ENCODE measurements around the gene HOXA13.

The HOXA13 gene

GRCh38 chr7:27148756-27149641 is 50.9 kb downstream of the HOXA13 start:
- no peak overlapping the region for H3K4me3 Mint-ChIP-seq
- no peak overlapping the region for H3K27ac Mint-ChIP-seq
- ATAC-seq, result no peak

GRCh38 chr7:27148031-27148755 is 51.7 kb downstream of the HOXA13 start:
- Mint-ChIP-seq H3K9me3 (no peaks in the 10 kb centered on the region), H3K36me3 (no peaks in the 10 kb centered on the region), H3K4me1 (peaks cover 34% of the 10 kb centered on the region), H3K4me3 (peak overlapping the region; percentile 60), H3K27me3 (peaks cover 86% of the 10 kb centered on the region), H3K27ac (no peak overlapping the region)
- ATAC-seq, result no peak

More at GRCh38 chr7:27148756-27149641, 50.9 kb downstream of the HOXA13 start:
- peaks cover 94% of the 10 kb centered on the region for H3K27me3 Mint-ChIP-seq
- peaks cover 34% of the 10 kb centered on the region for H3K4me1 Mint-ChIP-seq
- no peaks in the 10 kb centered on the region for H3K9me3 Mint-ChIP-seq
- H3K36me3 Mint-ChIP-seq, result no peaks in the 10 kb centered on the region

DNA sequence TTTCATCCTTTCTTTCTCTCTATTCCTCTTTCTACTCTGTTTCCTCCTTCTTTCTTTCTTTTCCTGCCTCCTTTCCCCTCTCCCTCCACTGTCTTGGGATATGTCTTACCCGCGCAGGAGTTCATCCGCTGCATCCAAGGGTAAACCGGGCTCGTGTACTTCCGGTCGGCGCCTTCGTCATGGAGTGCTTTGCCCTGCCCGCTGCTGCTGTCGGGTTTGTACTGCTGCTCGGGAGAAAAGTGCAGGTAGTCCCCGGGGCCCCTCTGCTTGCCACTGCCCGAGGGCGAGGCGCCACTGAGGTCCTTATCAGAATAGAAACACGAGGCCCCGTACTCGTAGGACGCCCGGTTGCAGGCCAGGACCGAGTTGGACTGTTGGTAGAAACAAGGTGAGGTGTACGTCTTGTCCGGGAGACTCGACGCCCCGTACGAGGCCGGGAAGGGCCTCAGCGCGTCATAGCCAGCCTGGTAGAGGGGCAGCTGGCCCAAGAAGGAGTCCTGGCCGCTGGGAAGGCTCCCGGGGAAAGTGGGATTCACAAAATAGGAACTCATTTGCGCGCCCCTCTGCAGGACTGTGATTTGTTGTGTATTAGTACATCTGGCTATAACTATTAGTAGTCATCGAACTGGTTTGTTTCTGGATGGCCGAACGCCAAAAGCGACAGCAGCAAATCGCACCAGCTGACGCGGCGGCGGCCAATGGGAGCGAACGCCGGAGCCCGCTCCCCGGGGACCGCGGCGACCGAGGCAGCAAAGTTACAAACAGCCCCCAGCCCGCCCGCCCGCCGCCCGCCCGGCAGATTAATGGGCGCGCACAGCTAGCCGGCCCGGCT is 52.5 kb downstream of the HOXA13 start, which contains the start of gene HOXA6:
HOXA6 (minus strand) TSS at position 576 of the 832 bp plus-strand sequence; CDS start at position 551, 25 bp downstream.
- Mint-ChIP-seq H3K4me1 (peaks cover 38% of the 10 kb centered on the region), H3K27me3 (peaks cover 86% of the 10 kb centered on the region), H3K9me3 (no peaks in the 10 kb centered on the region), H3K27ac (no peak within 1 kb of the TSS), H3K4me3 (peak within 1 kb of the TSS; percentile 60), H3K36me3 (no peaks in the 10 kb centered on the region)
- ATAC-seq, result no peak

- H3K27ac Mint-ChIP-seq, result no peak overlapping the region
- H3K27me3 Mint-ChIP-seq, result peaks cover 86% of the 10 kb centered on the region
- H3K4me1 Mint-ChIP-seq, result peaks cover 32% of the 10 kb centered on the region
- H3K36me3 Mint-ChIP-seq, result no peaks in the 10 kb centered on the region
- no peaks in the 10 kb centered on the region for H3K9me3 Mint-ChIP-seq
- H3K4me3 Mint-ChIP-seq, result no peak overlapping the region
- ATAC-seq, result no peak
Observed at GRCh38 chr7:27146491-27147198, 53.2 kb downstream of the HOXA13 start.

GRCh38 chr7:27145914-27146412 is 53.9 kb downstream of the HOXA13 start:
- Mint-ChIP-seq H3K36me3 (no peaks in the 10 kb centered on the region), H3K27ac (no peak overlapping the region), H3K4me3 (no peak overlapping the region), H3K9me3 (no peaks in the 10 kb centered on the region), H3K27me3 (peaks cover 82% of the 10 kb centered on the region), H3K4me1 (peaks cover 25% of the 10 kb centered on the region)
- ATAC-seq, result no peak

DNA sequence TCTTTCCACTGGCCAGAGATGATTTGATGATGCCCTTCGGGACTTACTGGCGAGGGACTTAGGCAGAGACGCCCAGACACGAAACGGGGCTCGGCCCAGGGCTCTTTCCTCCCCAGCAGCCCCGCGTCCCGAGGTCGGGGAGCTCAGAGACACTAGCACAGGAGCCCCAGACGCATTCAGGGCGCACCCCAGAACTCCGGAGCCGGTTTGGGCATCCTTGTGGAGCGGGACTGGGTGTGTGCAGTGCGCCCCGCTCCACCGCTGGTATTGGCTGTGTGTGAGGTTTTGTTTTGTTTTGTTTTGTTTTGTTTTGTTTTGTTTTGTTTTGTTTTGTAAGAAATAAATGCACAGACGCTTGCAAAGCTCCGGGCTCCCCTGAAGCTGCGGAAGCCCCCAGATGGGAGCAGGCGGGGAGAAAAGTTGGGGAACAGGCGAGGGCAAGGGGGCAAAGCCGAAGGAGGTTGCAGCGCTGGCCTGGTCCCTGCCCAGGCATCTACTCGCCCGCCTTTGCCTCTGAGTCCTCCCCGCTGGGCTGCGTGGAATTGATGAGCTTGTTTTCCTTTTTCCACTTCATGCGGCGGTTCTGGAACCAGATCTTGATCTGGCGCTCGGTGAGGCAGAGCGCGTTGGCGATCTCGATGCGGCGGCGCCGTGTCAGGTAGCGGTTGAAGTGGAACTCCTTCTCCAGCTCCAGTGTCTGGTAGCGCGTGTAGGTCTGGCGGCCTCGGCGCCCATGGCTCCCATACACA is 54.6 kb downstream of the HOXA13 start:
- ATAC-seq, result no peak
- no peak overlapping the region for H3K27ac Mint-ChIP-seq
- no peaks in the 10 kb centered on the region for H3K36me3 Mint-ChIP-seq
- peaks cover 77% of the 10 kb centered on the region for H3K27me3 Mint-ChIP-seq
- H3K9me3 Mint-ChIP-seq, result no peaks in the 10 kb centered on the region
- no peak overlapping the region for H3K4me3 Mint-ChIP-seq
- peaks cover 18% of the 10 kb centered on the region for H3K4me1 Mint-ChIP-seq

- Mint-ChIP-seq H3K27me3 (peaks cover 77% of the 10 kb centered on the region), H3K36me3 (no peaks in the 10 kb centered on the region), H3K4me1 (peaks cover 16% of the 10 kb centered on the region), H3K9me3 (no peaks in the 10 kb centered on the region), H3K4me3 (no peak overlapping the region), H3K27ac (no peak overlapping the region)
- ATAC-seq, result no peak
Observed at GRCh38 chr7:27144781-27145164, 55.1 kb downstream of the HOXA13 start.
